LNCAP (cell line): ENCODE measurements around the gene TPX2.

Experiments
- TF ChIP-seq, protein P1 (sequence below): fragments of 450-650 bp; IDR thresholded peaks from 2 replicates; pipeline ENCODE4 v1.5.1; 2017; ENCODE audit warnings: mild to moderate bottlenecking

TPX2 gene

DNA sequence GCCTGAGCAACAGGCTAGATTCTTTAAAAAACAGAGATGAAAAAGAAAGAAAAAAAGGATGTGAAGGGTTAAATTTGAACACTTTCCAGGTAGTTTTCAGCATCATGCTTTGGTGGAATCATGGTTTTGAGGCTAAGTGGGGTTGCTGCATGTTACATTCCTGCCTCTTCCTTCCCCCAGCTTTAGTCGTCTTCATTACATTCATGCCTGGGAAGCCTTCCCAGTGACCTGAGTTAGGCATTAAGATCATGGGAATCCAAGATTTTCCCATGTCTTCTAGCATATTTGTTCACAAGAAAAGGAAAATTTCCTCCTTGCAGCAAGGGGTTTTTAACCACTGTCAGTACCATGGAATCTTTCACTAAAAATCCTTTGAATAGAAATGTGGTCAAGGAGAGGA lies 12.0 kb downstream of the TPX2 start:
- TF ChIP-seq, protein P1, sequence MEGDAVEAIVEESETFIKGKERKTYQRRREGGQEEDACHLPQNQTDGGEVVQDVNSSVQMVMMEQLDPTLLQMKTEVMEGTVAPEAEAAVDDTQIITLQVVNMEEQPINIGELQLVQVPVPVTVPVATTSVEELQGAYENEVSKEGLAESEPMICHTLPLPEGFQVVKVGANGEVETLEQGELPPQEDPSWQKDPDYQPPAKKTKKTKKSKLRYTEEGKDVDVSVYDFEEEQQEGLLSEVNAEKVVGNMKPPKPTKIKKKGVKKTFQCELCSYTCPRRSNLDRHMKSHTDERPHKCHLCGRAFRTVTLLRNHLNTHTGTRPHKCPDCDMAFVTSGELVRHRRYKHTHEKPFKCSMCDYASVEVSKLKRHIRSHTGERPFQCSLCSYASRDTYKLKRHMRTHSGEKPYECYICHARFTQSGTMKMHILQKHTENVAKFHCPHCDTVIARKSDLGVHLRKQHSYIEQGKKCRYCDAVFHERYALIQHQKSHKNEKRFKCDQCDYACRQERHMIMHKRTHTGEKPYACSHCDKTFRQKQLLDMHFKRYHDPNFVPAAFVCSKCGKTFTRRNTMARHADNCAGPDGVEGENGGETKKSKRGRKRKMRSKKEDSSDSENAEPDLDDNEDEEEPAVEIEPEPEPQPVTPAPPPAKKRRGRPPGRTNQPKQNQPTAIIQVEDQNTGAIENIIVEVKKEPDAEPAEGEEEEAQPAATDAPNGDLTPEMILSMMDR = no peak

DNA sequence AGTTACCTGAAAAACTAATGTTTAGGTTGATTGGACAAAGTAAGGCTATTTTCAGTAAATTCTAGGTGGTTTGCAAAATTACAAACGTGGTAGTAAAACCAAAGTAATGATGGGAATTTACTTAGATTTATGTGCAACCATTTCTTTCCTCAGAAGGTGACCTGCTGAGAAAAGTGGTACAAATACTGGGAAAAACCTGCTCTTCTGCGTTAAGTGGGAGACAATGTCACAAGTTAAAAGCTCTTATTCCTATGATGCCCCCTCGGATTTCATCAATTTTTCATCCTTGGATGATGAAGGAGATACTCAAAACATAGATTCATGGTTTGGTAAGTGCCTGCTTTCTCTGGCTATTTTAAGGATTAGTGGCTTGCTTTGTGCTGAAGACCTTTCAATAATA lies 18.2 kb downstream of the TPX2 start:
- TF ChIP-seq, protein P1 = no peak

DNA sequence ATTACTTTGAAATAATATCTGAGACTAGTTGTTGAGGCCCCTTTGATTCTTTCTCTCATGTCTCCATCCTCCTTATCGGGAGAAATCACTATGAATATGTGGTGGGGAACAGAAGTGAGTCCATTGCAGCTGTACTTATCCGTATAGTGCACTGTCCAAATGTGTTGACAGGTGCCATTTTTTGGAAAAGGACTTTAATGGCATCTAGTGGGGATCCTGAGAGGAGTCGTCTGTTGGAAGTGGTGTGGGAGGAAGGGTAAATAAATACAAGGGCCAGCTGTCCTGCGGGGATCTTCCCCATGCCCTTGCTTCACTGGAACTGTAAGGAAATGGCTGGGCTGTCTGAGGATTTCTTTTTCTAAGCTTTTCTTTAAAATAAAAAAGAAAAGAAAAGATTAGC lies 19.4 kb downstream of the TPX2 start:
- TF ChIP-seq, protein P1 = no peak

DNA sequence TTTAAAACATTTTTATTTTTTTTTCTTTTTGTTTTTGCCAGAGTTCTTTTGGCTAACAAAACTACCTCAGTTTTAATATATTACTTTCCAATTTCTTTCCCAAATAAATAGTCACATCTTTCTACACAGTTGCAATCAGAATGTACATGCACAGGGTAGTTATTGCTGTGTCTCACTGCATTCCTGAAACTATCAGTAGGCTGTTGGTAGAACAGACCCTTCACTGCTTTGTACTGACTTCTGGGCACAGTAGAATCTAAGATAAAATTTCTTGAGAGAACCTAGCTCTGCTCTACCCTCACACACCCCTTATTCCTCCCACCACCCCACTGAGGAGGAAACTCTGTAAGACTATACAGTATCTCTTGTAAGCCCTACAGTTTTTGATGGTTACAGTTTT lies 19.9 kb downstream of the TPX2 start:
- TF ChIP-seq, protein P1 = no peak

DNA sequence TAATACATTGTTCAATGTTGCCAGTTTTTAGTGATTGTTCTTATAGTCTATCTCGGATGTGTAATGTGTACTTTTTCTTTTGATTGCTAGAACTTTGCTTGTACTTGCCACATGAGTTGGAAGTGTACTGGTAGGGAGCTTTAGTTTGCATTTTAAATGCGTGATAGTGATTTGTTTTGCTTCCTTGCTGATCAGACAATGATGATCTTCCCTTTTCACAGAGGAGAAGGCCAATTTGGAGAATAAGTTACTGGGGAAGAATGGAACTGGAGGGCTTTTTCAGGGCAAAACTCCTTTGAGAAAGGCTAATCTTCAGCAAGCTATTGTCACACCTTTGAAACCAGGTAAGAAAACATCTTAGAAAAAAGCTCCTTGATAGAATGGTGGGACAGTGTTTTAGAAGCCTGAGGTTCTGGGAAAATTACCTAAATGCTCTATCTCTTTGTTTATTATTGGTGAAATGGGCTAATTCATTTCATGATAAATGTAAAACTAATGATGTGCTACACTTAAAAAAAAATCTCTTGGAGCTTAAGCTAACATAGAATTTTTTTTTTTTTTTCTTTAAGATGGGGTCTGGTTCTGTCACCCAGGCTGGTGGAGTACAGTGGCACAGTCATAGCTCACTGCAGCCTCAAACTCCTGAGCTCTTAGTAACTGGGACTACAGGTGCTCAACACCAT lies 20.9 kb downstream of the TPX2 start:
- TF ChIP-seq, protein P1 = no peak

DNA sequence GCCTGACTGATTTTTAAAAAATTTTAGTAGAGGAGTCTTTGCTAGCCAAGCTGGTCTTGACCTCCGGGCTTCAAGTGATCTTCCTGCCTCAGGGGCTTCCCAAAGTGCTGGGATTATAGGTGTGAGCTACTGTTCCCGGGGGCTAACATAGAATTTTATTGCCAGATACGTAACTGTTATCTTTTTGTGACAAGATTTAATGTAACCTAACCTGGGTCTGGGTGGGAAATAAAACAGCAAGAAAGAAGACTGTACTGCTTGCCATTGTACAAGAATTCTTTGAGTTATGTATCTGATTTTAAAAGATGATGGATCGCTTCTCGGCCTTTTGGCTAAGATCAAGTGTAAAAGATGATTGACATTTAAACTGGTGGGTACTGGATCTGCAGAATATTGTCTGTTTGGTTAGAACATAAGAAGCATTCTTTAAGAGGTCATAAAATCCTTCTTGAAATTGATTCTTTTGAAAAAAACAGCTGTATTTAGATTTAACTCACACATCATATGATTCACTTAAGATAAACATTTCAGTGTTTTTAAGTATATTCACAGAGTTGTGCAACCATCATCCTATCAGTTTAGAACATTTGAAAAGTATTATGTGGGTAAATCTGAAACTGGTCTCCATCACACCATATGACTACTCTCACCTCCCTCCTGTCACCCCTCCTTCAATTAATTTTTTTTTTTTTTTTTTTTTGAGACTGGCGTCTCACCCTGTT lies 21.6 kb downstream of the TPX2 start:
- TF ChIP-seq, protein P1 = no peak

DNA sequence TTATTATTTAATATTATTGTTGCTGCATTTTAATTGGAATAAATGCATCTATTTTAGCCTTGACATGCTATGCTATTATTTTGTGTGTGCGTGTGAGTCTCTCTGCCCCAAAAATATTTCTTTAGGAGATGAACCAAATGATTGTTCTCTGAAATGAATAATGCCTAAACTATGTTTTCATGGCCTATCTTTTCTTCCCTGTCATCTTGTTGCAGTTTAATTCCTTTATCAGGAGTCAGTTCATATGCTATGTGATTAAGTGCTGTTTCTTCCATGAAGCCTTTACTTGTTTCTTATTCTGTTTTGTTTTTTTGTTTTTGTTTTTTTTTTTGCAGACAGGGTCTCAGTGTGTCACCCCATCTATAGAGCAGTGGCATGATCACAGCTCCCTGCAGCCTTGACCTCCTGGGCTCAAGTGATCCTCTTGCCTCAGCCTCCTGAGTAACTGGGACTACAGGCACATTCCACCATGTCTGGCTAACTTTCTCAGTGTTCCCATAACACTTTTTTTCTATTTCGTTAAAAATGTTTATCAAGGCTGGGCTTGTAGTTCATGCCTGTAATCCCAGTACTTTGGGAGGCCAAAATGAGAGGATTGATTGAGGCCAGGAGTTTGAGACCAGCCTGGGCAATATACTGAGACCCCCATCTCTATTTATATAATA lies 25.7 kb downstream of the TPX2 start:
- TF ChIP-seq, protein P1 = no peak
